Neural progenitor cell (in vitro differentiated cells): ENCODE measurements around the gene VWA5A.

Experiments used
- EZH2 ChIP-seq: fragments of 200-600 bp; sonication (generic); IDR thresholded peaks from 2 replicates; pipeline ENCODE4 v1.6.1; 2017; ENCODE audit warnings: antibody characterized with exemption, mild to moderate bottlenecking, moderate library complexity
- EZH2phosphoT487 ChIP-seq: fragments of 200-600 bp; sonication (generic); IDR thresholded peaks from 2 replicates; pipeline ENCODE4 v1.6.1; 2017; ENCODE audit warnings: antibody characterized with exemption
- TF ChIP-seq, protein P1 (sequence below): fragments of 200-600 bp; sonication (generic); IDR thresholded peaks from 2 replicates; pipeline ENCODE4 v1.5.1; 2017; ENCODE audit warnings: antibody characterized with exemption, mild to moderate bottlenecking

DNA sequence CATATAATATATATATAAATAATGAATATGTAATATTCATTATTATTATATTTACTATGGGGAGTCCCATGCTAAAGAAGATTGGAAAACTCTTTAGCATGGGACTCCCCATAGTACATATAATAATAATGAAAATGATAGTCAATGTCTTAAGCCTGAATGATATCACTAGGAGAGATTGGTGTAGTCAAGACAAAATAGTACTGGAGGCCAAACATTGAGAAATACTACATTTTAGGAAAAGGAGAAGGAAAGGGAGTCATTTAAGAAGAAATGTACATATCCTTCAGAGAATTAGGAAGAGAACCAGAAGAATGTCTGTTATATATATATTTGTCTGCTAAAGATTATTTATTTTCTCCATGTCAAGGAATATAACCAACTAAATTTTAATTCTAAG is 5.0 kb upstream of the VWA5A start:
- TF ChIP-seq EZH2 (no peak), EZH2phosphoT487 (no peak)
- TF ChIP-seq, protein P1, sequence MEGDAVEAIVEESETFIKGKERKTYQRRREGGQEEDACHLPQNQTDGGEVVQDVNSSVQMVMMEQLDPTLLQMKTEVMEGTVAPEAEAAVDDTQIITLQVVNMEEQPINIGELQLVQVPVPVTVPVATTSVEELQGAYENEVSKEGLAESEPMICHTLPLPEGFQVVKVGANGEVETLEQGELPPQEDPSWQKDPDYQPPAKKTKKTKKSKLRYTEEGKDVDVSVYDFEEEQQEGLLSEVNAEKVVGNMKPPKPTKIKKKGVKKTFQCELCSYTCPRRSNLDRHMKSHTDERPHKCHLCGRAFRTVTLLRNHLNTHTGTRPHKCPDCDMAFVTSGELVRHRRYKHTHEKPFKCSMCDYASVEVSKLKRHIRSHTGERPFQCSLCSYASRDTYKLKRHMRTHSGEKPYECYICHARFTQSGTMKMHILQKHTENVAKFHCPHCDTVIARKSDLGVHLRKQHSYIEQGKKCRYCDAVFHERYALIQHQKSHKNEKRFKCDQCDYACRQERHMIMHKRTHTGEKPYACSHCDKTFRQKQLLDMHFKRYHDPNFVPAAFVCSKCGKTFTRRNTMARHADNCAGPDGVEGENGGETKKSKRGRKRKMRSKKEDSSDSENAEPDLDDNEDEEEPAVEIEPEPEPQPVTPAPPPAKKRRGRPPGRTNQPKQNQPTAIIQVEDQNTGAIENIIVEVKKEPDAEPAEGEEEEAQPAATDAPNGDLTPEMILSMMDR: no peak
